DND-41 (cell line): Measurements from ENCODE around the gene GPRC5D.

Experiments used
- ATAC-seq: fragments of 200-7000 bp; cut with Tn5 transposase; 3 replicates; pipeline ENCODE4 v1.9.1; 2021; ENCODE audit warnings: low read depth; ENCODE audit not compliant: insufficient read depth
- DNase-seq: peaks from one replicate; pipeline ENCODE4 v3.0.0-alpha.2; 2020
- H2AFZ ChIP-seq: 2 replicates; pipeline ENCODE4 v1.6.0; 2012; ENCODE audit warnings: low read depth, low read length
- H3K27ac ChIP-seq: 2 replicates; pipeline ENCODE4 v1.5.1; 2012; ENCODE audit warnings: low read length, inconsistent platforms
- H3K27me3 ChIP-seq: fragments of 200-600 bp; sonication (generic); 2 replicates; pipeline ENCODE4 v1.6.0; 2012; ENCODE audit warnings: low read length, mild to moderate bottlenecking, inconsistent platforms; ENCODE audit not compliant: insufficient read depth, poor library complexity
- H3K36me3 ChIP-seq: 2 replicates; pipeline ENCODE4 v1.5.1; 2012; ENCODE audit warnings: low read length, inconsistent platforms; ENCODE audit not compliant: insufficient read depth
- H3K4me1 ChIP-seq: 2 replicates; pipeline ENCODE4 v1.5.1; 2012; ENCODE audit warnings: mild to moderate bottlenecking, low read length; ENCODE audit not compliant: insufficient read depth
- H3K4me2 ChIP-seq: 2 replicates; pipeline ENCODE4 v1.6.0; 2012; ENCODE audit warnings: mild to moderate bottlenecking, moderate library complexity, low read length, inconsistent platforms; ENCODE audit not compliant: insufficient read depth
- H3K4me3 ChIP-seq, 2 experiments: fragments of 200-600 bp in 1 of 2; shearing (Covaris generic) in 1 of 2; 2 replicates each; pipeline ENCODE4 v1.5.1; 2012 to 2016; ENCODE audit warnings: inconsistent platforms in 2 of 2, low read length in 2 of 2, mild to moderate bottlenecking in 2 of 2, low read depth in 1 of 2, moderate library complexity in 1 of 2
- H3K79me2 ChIP-seq: 2 replicates; pipeline ENCODE4 v1.6.0; 2012; ENCODE audit warnings: low read length, inconsistent platforms; ENCODE audit not compliant: insufficient read depth
- H3K9ac ChIP-seq: 2 replicates; pipeline ENCODE4 v1.6.0; 2012; ENCODE audit warnings: low read depth, mild to moderate bottlenecking, inconsistent platforms, low read length, moderate library complexity
- H3K9me3 ChIP-seq: 2 replicates; pipeline ENCODE4 v1.5.1; 2012; ENCODE audit warnings: low read length, moderate library complexity, mild to moderate bottlenecking, inconsistent platforms; ENCODE audit not compliant: insufficient read depth, severe bottlenecking
- H4K20me1 ChIP-seq: 2 replicates; pipeline ENCODE4 v1.6.0; 2012; ENCODE audit warnings: low read length; ENCODE audit not compliant: insufficient read depth
- CTCF ChIP-seq: IDR thresholded peaks from 2 replicates; pipeline ENCODE4 v1.5.1; 2012; ENCODE audit warnings: borderline replicate concordance, low read length, moderate library complexity, mild to moderate bottlenecking; ENCODE audit not compliant: poor library complexity, severe bottlenecking; ENCODE audit errors: extremely low read depth
- EZH2 ChIP-seq: IDR thresholded peaks from 3 replicates; pipeline ENCODE4 v1.6.1; 2012; ENCODE audit warnings: borderline replicate concordance, low read depth, mild to moderate bottlenecking, moderate library complexity, low read length, inconsistent platforms; ENCODE audit not compliant: severe bottlenecking

The GPRC5D gene

DNA sequence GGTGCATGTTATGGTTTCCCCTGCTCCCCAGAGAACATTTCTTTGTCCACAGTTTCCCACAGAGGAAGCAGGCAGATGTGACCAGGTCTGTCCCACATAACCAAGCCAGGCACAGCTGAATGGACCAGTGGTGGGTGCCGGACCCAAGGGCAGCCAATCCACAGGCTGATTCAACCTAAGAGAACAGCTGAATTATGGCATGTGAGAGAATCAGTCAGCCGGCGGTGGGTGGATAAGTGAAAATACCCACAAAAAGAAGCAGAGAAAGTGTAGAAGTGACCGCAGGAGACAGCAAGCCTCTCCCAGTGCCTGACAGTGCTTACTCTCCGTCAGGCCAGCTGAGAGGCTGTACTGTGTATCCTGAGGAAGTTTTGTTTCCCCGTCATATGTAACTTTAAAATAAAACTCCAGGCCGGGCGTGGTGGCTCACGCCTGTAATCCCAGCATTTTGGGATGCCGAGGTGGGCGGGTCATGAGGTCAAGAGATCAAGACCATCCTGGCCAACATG is 14.9 kb downstream of the GPRC5D start:
- Histone ChIP-seq H3K36me3 (no peaks in the 10 kb centered on the region), H3K4me2 (no peak overlapping the region), H3K79me2 (no peaks in the 10 kb centered on the region), H2AFZ (no peak overlapping the region), H4K20me1 (no peaks in the 10 kb centered on the region), H3K9me3 (no peaks in the 10 kb centered on the region), H3K9ac (no peak overlapping the region), H3K4me1 (no peaks in the 10 kb centered on the region), H3K4me3 (no peak overlapping the region), H3K27ac (no peak overlapping the region), H3K27me3 (peaks cover 6% of the 10 kb centered on the region)
- no peak for TF ChIP-seq CTCF
- TF ChIP-seq EZH2, result no peak
- no peak for DNase-seq
- ATAC-seq, result no peak

GRCh38 chr12:12934556-12934955 is 17.4 kb downstream of the GPRC5D start:
- Histone ChIP-seq H3K79me2 (no peaks in the 10 kb centered on the region), H4K20me1 (no peaks in the 10 kb centered on the region), H3K27ac (no peak overlapping the region), H3K4me2 (no peak overlapping the region), H3K9ac (no peak overlapping the region), H3K36me3 (no peaks in the 10 kb centered on the region), H3K9me3 (no peaks in the 10 kb centered on the region), H2AFZ (no peak overlapping the region), H3K4me3 (no peak overlapping the region), H3K4me1 (no peaks in the 10 kb centered on the region), H3K27me3 (peaks cover 4% of the 10 kb centered on the region)
- no peak for ATAC-seq
- no peak for DNase-seq
- TF ChIP-seq CTCF (no peak), EZH2 (no peak)

GRCh38 chr12:12933742-12934141 is 18.2 kb downstream of the GPRC5D start:
- ATAC-seq, result no peak
- DNase-seq, result no peak
- H3K9ac ChIP-seq, result no peak overlapping the region
- TF ChIP-seq EZH2 (no peak), CTCF (no peak)
- H3K27me3 ChIP-seq, result no peaks in the 10 kb centered on the region
- H4K20me1 ChIP-seq, result no peaks in the 10 kb centered on the region
- no peak overlapping the region for H3K27ac ChIP-seq
- no peaks in the 10 kb centered on the region for H3K4me1 ChIP-seq
- no peaks in the 10 kb centered on the region for H3K36me3 ChIP-seq
- no peak overlapping the region for H3K4me3 ChIP-seq
- H3K79me2 ChIP-seq, result no peaks in the 10 kb centered on the region
- H3K4me2 ChIP-seq, result no peak overlapping the region
- H2AFZ ChIP-seq, result no peak overlapping the region
- H3K9me3 ChIP-seq, result no peaks in the 10 kb centered on the region
